H4 (cell line): Measurements from ENCODE around the gene RSPO4. TPM values are rescaled to one million over a fixed set of nuclear protein-coding genes. Genes with fewer than 3 reads are reported as not detected.
A peak's percentile ranks its signal among the peaks of the same experiment; 100 is the strongest.
"Not testable (repeated sequence)": the region's sequence is repeated elsewhere in the genome, so short reads cannot be mapped to it uniquely, and the experiment has no call there.

Experiments
- DNase-seq: peaks from one replicate; pipeline ENCODE4 v3.0.0-alpha.2; 2015; ENCODE audit warnings: low spot score
- total RNA-seq: library from RNA; depleted of rRNA; stranded (reverse); fragments of >200 nt; shearing (Covaris generic); gene quantifications from 2 replicates; pipeline ENCODE4 v1.2.3, GENCODE V29; 2014

RSPO4 gene
- total RNA-seq, 1 experiment from 2014 or later = not detected

- DNase-seq = no peak
Observed at GRCh38 chr20:1003920-1004697, 2.0 kb upstream of the RSPO4 start.

DNA sequence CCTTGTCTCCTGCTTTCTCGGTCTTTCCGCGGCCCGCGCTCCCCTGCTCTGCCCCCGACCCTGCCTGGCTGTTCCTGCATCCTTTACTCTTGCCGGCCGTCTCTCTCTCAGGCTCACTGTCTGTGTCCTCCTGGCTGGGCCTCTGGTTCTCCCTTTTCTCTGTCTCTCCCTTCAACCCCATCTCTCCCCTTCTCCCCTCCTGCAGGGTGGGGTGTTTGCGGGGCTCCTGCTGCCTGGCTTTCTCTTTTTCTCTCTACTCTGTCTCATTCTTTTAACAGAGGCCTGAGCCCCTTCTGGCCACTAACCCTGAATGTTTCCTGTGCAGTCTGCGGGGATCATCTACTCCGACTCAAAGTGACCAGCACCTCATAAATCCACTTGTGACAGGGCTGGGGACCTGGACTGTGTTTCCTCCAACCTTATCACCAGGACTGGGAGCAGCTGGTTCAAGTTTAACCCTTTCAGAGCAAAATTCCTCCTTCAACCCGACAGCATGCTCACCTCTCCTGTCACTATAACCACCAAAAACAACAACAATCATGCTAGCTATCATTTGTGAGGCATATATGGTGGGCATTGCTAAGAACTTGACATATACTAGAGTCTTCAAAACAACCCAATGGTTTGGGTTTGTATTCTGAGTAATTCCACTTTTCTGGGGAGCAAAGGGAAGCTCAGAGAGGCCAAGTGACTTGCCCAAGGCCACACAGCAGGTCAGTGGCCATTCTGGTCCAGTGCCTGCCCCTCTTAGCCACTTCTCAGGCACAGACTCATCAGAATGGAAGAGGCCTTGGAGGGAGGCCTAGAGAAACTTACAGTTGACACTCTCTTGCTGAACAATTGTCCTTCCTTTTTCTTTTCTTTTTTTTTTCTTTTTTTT is 811 bp upstream of the RSPO4 start:
- no peak for DNase-seq

- DNase-seq = no peak
Observed at GRCh38 chr20:1001116-1001515, 995 bp downstream of the RSPO4 start.

GRCh38 chr20:998231-998830 is 3.8 kb downstream of the RSPO4 start:
- DNase-seq = no peak

DNA sequence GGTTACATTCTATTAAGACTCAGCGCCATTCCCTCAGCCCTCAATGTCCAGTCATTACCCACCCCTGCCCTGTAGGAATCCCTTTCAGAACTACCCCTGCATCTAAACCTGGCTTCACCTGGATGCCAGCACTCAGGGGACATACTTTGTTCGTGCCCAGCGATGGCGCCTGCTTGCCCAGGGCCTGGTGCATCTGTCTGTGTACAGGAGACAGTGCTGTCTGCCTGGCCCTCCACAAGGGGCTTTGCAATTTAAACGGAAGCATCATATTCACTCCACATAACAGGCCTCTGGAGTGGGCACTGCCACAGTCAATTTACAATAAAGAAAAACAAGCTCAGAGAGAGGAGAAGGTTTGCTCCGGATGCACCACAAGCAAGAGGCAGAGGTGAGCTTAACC is 4.6 kb downstream of the RSPO4 start:
- DNase-seq = no peak

- no peak for DNase-seq
Observed at GRCh38 chr20:997016-997415, 5.1 kb downstream of the RSPO4 start.

GRCh38 chr20:995170-995569 is 6.9 kb downstream of the RSPO4 start:
- DNase-seq = no peak

GRCh38 chr20:992801-993535 is 9.1 kb downstream of the RSPO4 start:
- no peak for DNase-seq

DNA sequence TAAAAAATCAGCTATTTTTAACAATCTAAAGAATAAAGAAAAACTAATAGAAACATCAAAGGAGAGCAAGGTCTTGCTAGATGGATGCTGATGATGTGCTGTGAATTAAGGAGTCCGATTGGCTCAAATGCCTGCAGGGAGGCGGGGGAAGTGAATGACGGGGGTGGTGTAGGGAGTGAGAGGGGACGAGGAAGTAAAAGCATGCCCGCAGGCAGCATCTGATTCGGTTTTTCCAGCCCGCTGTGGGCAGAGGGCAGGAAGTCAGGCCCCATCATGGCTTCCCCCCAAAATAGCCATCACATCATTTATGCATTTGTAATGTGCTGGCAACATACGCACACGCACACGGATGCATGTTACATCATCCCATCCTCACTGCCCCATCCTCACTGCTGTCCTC is 10.3 kb downstream of the RSPO4 start:
- no peak for DNase-seq

- no peak for DNase-seq
Observed at GRCh38 chr20:990293-990959, 11.7 kb downstream of the RSPO4 start.

- no peak for DNase-seq
Observed at GRCh38 chr20:988272-988671, 13.8 kb downstream of the RSPO4 start.

GRCh38 chr20:987677-988076 is 14.4 kb downstream of the RSPO4 start:
- DNase-seq = no peak

DNA sequence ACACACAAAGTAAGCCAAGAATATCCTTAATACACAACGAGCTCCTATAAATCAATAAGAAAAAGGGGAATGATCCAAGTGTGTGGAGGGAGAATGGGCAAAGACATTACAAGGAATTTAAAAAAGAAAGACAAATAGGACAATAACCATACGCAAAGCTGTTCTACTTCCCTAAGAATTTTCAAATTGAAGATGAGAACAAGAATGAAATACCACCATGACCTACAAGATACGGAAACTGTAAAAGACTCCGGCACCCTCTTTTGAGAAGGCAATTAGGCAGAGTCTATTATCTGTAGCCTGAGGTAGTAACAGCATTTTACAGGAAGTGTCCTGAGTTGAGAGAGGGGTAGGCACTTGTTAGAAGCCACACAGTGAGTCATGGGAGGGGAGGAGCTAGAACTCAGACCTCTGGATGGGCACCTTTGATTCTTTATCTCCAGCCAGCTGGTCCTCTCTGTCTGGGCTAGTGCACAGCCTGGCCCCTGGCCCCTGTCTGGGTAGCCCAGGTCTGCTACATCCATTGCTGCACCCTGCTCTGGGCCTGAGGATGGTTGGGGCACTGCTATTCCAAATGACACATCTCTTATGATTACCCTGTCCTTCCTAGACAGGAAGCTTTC is 15.3 kb downstream of the RSPO4 start:
- peak; percentile 20 for DNase-seq

- DNase-seq = not testable (repeated sequence)
Observed at GRCh38 chr20:984994-985393, 17.1 kb downstream of the RSPO4 start.

GRCh38 chr20:982754-983153 is 19.4 kb downstream of the RSPO4 start:
- no peak for DNase-seq

GRCh38 chr20:977021-977420 is 25.1 kb downstream of the RSPO4 start:
- no peak for DNase-seq

DNA sequence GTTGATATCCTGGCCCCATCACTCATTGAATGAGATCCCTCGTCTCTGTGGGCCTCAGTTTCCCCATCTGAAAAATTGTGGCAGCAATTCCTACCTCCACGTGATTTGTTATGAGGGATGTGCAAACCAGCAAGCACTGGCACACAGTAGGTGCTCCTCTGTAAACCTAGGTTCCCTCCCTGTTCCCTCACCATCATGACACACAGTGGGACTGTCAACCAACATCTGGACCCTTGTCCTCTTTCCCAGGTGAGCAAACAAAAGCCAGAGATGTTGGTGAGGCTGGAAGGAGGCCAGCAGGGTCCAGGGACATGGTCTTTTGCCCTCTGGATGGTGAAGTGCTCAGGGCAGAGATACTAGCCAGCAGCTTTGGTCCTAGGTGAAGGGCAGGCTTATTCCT is 26.1 kb downstream of the RSPO4 start:
- DNase-seq = no peak

DNA sequence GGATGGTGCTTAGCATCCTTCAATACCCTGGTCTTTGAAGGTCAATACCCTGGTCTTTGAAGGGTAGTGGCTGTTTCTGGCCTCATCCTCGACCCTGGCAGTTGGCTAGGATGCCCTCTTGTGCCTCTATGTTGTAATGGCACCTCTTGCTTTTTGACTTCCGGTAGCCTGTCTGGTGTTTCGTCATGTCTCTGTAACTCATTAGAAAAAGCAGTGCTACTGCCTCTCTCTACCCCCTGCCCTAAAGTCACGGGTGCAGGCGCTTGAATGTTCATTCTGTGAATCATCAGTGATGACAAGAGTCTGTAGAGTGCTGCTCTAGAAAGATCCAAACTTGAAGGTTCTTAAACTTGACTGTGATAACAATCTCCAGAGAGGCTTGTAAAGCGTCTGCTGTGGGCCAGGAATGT is 28.3 kb downstream of the RSPO4 start:
- peak; percentile 83 for DNase-seq

DNA sequence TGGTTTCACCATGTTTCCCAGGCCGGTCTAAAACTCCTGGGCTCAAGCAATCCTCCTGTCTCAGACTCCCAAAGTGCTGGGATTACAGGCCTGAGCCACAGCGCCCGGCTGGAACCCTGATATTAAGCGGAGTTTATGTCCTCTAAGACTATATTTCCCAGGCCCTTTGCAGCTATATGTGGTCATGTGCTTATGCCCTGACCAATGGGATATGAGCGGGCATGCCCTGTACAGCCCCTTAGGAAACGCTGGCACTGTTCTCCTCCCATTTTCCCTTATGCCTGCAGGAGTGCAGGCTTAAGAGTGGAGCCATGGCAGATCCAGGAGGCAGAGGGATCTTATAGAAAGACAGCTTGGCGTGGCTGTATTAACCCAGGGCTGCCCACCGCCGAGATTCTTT is 29.9 kb downstream of the RSPO4 start:
- DNase-seq = no peak

- DNase-seq = no peak
Observed at GRCh38 chr20:971346-971745, 30.8 kb downstream of the RSPO4 start.

GRCh38 chr20:969868-970267 is 32.2 kb downstream of the RSPO4 start:
- no peak for DNase-seq
